NB4 (cell line): Measurements from ENCODE around the gene RXRG.

Source experiments
- CTCF ChIP-seq: IDR thresholded peaks from one replicate; pipeline ENCODE4 v1.5.1; 2012; ENCODE audit warnings: low read depth, low read length
- POLR2A ChIP-seq: IDR thresholded peaks from 2 replicates; pipeline ENCODE4 v1.6.1; 2011; ENCODE audit warnings: mild to moderate bottlenecking; ENCODE audit not compliant: insufficient read length; ENCODE audit errors: extremely low read depth
- TF ChIP-seq, protein P1 (sequence below): IDR thresholded peaks from 2 replicates; pipeline ENCODE4 v1.6.1; 2011; ENCODE audit warnings: low read depth, low read length

GRCh38 chr1:165484532-165484931 is 39.6 kb upstream of the RXRG start:
- TF ChIP-seq CTCF = no peak
- no peak for TF ChIP-seq POLR2A
- TF ChIP-seq, protein P1, sequence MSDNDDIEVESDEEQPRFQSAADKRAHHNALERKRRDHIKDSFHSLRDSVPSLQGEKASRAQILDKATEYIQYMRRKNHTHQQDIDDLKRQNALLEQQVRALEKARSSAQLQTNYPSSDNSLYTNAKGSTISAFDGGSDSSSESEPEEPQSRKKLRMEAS = no peak
